Measurements from ENCODE around the gene OR2T2. TPM values are rescaled to one million over a fixed set of nuclear protein-coding genes. Genes with fewer than 3 reads are reported as not detected.
"Not testable (repeated sequence)": the region's sequence is repeated elsewhere in the genome, so short reads cannot be mapped to it uniquely, and the experiment has no call there.

Gene OR2T2
- total and polyA plus RNA-seq, 2 of the 8 experiments (the other 6 are each of a cell fraction or from before 2014, with no cell fraction given) = not detected

GRCh38 chr1:248472111-248472510 is 26.7 kb downstream of the OR2T2 start:
- peaks cover 20 to 23% of the 10 kb centered on the region in 2 experiments; a peak in 3 of 4 replicates for H3K9me3 ChIP-seq (ENCODE audit: insufficient read depth in 2 of 2, low read depth in 1 of 2, low read length in 1 of 2)
- 67% methylated on average over 2 of the region's 2 CpGs; no CpG with 5 or more reads in 1 of the 2 experiments for WGBS, 2 experiments (ENCODE audit: extremely low coverage in 1 of 2, insufficient coverage in 1 of 2, insufficient read length in 1 of 2, insufficient replicate concordance in 2 of 2, low coverage in 1 of 2, low lambda C conversion rate in 2 of 2, missing lambda C conversion rate in 1 of 2)

GRCh38 chr1:248473051-248473450 is 27.6 kb downstream of the OR2T2 start, which contains the start of gene OR2T3:
OR2T3 (plus strand) TSS chr1:248473351; CDS start chr1:248473351, 0 bp downstream.
- H4K20me1 ChIP-seq (replicated peaks in 1 of 2; ENCODE audit: control insufficient read depth in 1 of 2, insufficient read depth in 2 of 2, low read length in 2 of 2); H2BK120ac ChIP-seq (replicated peaks; ENCODE audit: low read depth, low read length); H3K4me2 ChIP-seq (ENCODE audit: insufficient read depth in 1 of 2, low read depth in 2 of 2, low read length in 2 of 2); H3K4me1 ChIP-seq (replicated peaks in 1 of 4; ENCODE audit: control insufficient read depth in 3 of 4, insufficient read depth in 4 of 4, low read length in 3 of 4); H2BK15ac ChIP-seq (ENCODE audit: low read length); H3K4me3 ChIP-seq (ENCODE audit: extremely low read depth in 1 of 4, insufficient read depth in 2 of 4, low read depth in 3 of 4, low read length in 4 of 4); H3K14ac ChIP-seq (ENCODE audit: insufficient read length); H2BK20ac ChIP-seq (ENCODE audit: low read length); FAIRE-seq; H4K8ac ChIP-seq (ENCODE audit: extremely low read depth, insufficient read depth, low read length); DNase-seq (ENCODE audit: low read depth in 1 of 2, low spot score in 2 of 2); H2AK5ac ChIP-seq (ENCODE audit: low read depth, low read length); H3K4ac ChIP-seq (replicated peaks; ENCODE audit: insufficient read length, low read depth, low read length); H4K91ac ChIP-seq (replicated peaks; ENCODE audit: insufficient read length, low read length); H3K27ac ChIP-seq (ENCODE audit: low read depth, low read length); H3K23me2 ChIP-seq (ENCODE audit: low read depth, low read length); H3K23ac ChIP-seq (ENCODE audit: insufficient read length); H3K36me3 ChIP-seq (ENCODE audit: control insufficient read depth in 2 of 4, insufficient read depth in 4 of 4, low read length in 3 of 4); H3K27me3 ChIP-seq (replicated peaks in 1 of 4; ENCODE audit: control insufficient read depth in 3 of 4, extremely low read depth in 1 of 4, insufficient read depth in 3 of 4, low read length in 3 of 4); H3K56ac ChIP-seq (replicated peaks; ENCODE audit: insufficient read length, low read depth, low read length); H3K18ac ChIP-seq (ENCODE audit: extremely low read depth, low read length); H2BK5ac ChIP-seq (ENCODE audit: low read depth, low read length); CTCF ChIA-PET (ENCODE audit: partially characterized antibody); H2AFZ ChIP-seq (ENCODE audit: low read length); POLR2A ChIA-PET (ENCODE audit: partially characterized antibody); H3K79me1 ChIP-seq (ENCODE audit: low read depth, low read length); H2BK12ac ChIP-seq (ENCODE audit: low read depth, low read length); H3K79me2 ChIP-seq (ENCODE audit: control insufficient read depth in 1 of 2, insufficient read depth in 2 of 2, low read length in 2 of 2); H3K9ac ChIP-seq (replicated peaks in 1 of 4; ENCODE audit: extremely low read depth in 1 of 4, low read depth in 3 of 4, low read length in 3 of 4); H4K5ac ChIP-seq (ENCODE audit: insufficient read length, low read depth, low read length): not testable (repeated sequence)
- H3K9me3 ChIP-seq (ENCODE audit: insufficient read depth in 2 of 2, low read depth in 1 of 2, low read length in 1 of 2) = peaks cover 17 to 20% of the 10 kb centered on the region in 2 experiments; a peak in 3 of 4 replicates
- WGBS, 2 experiments (ENCODE audit: extremely low coverage in 1 of 2, insufficient coverage in 1 of 2, insufficient read length in 1 of 2, insufficient replicate concordance in 2 of 2, low coverage in 1 of 2, low lambda C conversion rate in 2 of 2, missing lambda C conversion rate in 1 of 2) = 93% methylated on average over 1 of the region's 2 CpGs; no CpG with 5 or more reads in 1 of the 2 experiments

More at GRCh38 chr1:248472111-248472510, 26.7 kb downstream of the OR2T2 start:
- H2BK20ac ChIP-seq (ENCODE audit: low read length); H4K20me1 ChIP-seq (replicated peaks in 1 of 2; ENCODE audit: control insufficient read depth in 1 of 2, insufficient read depth in 2 of 2, low read length in 2 of 2); H3K23ac ChIP-seq (ENCODE audit: insufficient read length); H4K8ac ChIP-seq (ENCODE audit: extremely low read depth, insufficient read depth, low read length); H4K5ac ChIP-seq (ENCODE audit: insufficient read length, low read depth, low read length); H2BK15ac ChIP-seq (ENCODE audit: low read length); H3K4me1 ChIP-seq (replicated peaks in 1 of 4; ENCODE audit: control insufficient read depth in 3 of 4, insufficient read depth in 4 of 4, low read length in 3 of 4); H2AFZ ChIP-seq (ENCODE audit: low read length); H3K56ac ChIP-seq (replicated peaks; ENCODE audit: insufficient read length, low read depth, low read length); H3K9ac ChIP-seq (replicated peaks in 1 of 4; ENCODE audit: extremely low read depth in 1 of 4, low read depth in 3 of 4, low read length in 3 of 4); H3K36me3 ChIP-seq (ENCODE audit: control insufficient read depth in 2 of 4, insufficient read depth in 4 of 4, low read length in 3 of 4); POLR2A ChIA-PET (ENCODE audit: partially characterized antibody); DNase-seq (ENCODE audit: low read depth in 1 of 2, low spot score in 2 of 2); H2BK120ac ChIP-seq (replicated peaks; ENCODE audit: low read depth, low read length); H3K27ac ChIP-seq (ENCODE audit: low read depth, low read length); H3K14ac ChIP-seq (ENCODE audit: insufficient read length); H3K18ac ChIP-seq (ENCODE audit: extremely low read depth, low read length); H3K4ac ChIP-seq (replicated peaks; ENCODE audit: insufficient read length, low read depth, low read length); H2AK5ac ChIP-seq (ENCODE audit: low read depth, low read length); H3K4me3 ChIP-seq (ENCODE audit: extremely low read depth in 1 of 4, insufficient read depth in 2 of 4, low read depth in 3 of 4, low read length in 4 of 4); H3K79me1 ChIP-seq (ENCODE audit: low read depth, low read length); H3K4me2 ChIP-seq (ENCODE audit: insufficient read depth in 1 of 2, low read depth in 2 of 2, low read length in 2 of 2); H4K91ac ChIP-seq (replicated peaks; ENCODE audit: insufficient read length, low read length); H3K27me3 ChIP-seq (replicated peaks in 1 of 4; ENCODE audit: control insufficient read depth in 3 of 4, extremely low read depth in 1 of 4, insufficient read depth in 3 of 4, low read length in 3 of 4); H2BK5ac ChIP-seq (ENCODE audit: low read depth, low read length); H3K79me2 ChIP-seq (ENCODE audit: control insufficient read depth in 1 of 2, insufficient read depth in 2 of 2, low read length in 2 of 2); H2BK12ac ChIP-seq (ENCODE audit: low read depth, low read length); H3K23me2 ChIP-seq (ENCODE audit: low read depth, low read length); FAIRE-seq: not testable (repeated sequence)
- CTCF ChIA-PET (ENCODE audit: partially characterized antibody) = interaction anchor here (0.6 kb wide), 1 partner anchor 1122 kb away, joined by 4 read pairs; no protein-coding TSS in a partner anchor

Measured in H1 (cell line).